Activated T-cell treated with anti-CD3 and anti-CD28 coated beads, Interleukin-2, amount 50 U/mL, for 4 hours (primary cell): Measurements from ENCODE around the gene EEF2. TPM values are rescaled to one million over a fixed set of nuclear protein-coding genes. Genes with fewer than 3 reads are reported as not detected.
A peak's percentile ranks its signal among the peaks of the same experiment; 100 is the strongest.
"Not testable (repeated sequence)": the region's sequence is repeated elsewhere in the genome, so short reads cannot be mapped to it uniquely, and the experiment has no call there.

Experiments
- ATAC-seq, 2 donors: fragments of 200-7000 bp; cut with Tn5 transposase; one replicate each; pipeline ENCODE4 v1.10.0; 2021
- DNase-seq: peaks from one replicate; pipeline ENCODE4 v3.0.0-alpha.2; 2020
- H3K27me3 Mint-ChIP-seq: one replicate; pipeline ENCODE4 v1.8.0; 2021; ENCODE audit warnings: low read depth, mixed read lengths
- H3K36me3 Mint-ChIP-seq: one replicate; pipeline ENCODE4 v1.8.0; 2022; ENCODE audit warnings: mixed read lengths; ENCODE audit not compliant: insufficient read depth
- H3K4me1 Mint-ChIP-seq: one replicate; pipeline ENCODE4 v1.8.0; 2021; ENCODE audit warnings: low read depth, mixed read lengths
- H3K4me3 Mint-ChIP-seq: one replicate; pipeline ENCODE4 v1.8.0; 2021; ENCODE audit warnings: mild to moderate bottlenecking, moderate library complexity, mixed read lengths
- H3K9me3 Mint-ChIP-seq: one replicate; pipeline ENCODE4 v1.8.0; 2021; ENCODE audit warnings: mixed read lengths
- total RNA-seq, 3 donors: library from RNA; stranded (reverse); gene quantifications; one replicate each; pipeline ENCODE4 v1.2.1, GENCODE V29; 2021

The EEF2 gene
- total RNA-seq, 3 donors from 2014 or later = 3,493 to 4,080 (median 3,609) TPM

- H3K27me3 Mint-ChIP-seq = peaks cover 11% of the 10 kb centered on the region
- DNase-seq, ATAC-seq, H3K36me3 Mint-ChIP-seq, H3K4me1 Mint-ChIP-seq, H3K9me3 Mint-ChIP-seq, H3K4me3 Mint-ChIP-seq: not testable (repeated sequence)
Observed at GRCh38 chr19:3938300-3938950, 46.8 kb downstream of the EEF2 start.

- Mint-ChIP-seq H3K4me3 (no peak overlapping the region), H3K4me1 (no peaks in the 10 kb centered on the region), H3K9me3 (no peaks in the 10 kb centered on the region), H3K36me3 (no peaks in the 10 kb centered on the region), H3K27me3 (peaks cover 18% of the 10 kb centered on the region)
- no peak for ATAC-seq
- no peak for DNase-seq
Observed at GRCh38 chr19:3936506-3937442, 48.5 kb downstream of the EEF2 start.

GRCh38 chr19:3932931-3933810 lies 52.1 kb downstream of the EEF2 start, which contains the start of gene NMRK2:
Gene NMRK2 (plus strand): TSS chr19:3933069. CDS start chr19:3933672, 603 bp downstream.
- no peaks in the 10 kb centered on the region for H3K36me3 Mint-ChIP-seq
- H3K4me1 Mint-ChIP-seq = no peaks in the 10 kb centered on the region
- no peak for DNase-seq
- peaks cover 24% of the 10 kb centered on the region for H3K27me3 Mint-ChIP-seq
- no peaks in the 10 kb centered on the region for H3K9me3 Mint-ChIP-seq
- H3K4me3 Mint-ChIP-seq = no peak within 1 kb of the TSS
- peak; percentile 38 to 40 for ATAC-seq

- H3K9me3 Mint-ChIP-seq = no peaks in the 10 kb centered on the region
- H3K4me1 Mint-ChIP-seq = no peaks in the 10 kb centered on the region
- H3K27me3 Mint-ChIP-seq = peaks cover 24% of the 10 kb centered on the region
- ATAC-seq = no peak
- no peak for DNase-seq
- no peak overlapping the region for H3K4me3 Mint-ChIP-seq
- no peaks in the 10 kb centered on the region for H3K36me3 Mint-ChIP-seq
Observed at GRCh38 chr19:3931041-3931440, 54.2 kb downstream of the EEF2 start.

Other genes starting within 250 kb of the EEF2 start
- 10 to 100 TPM; 44.6 to 48.5 (median 45.4) TPM for gene APBA3, start 223.8 kb downstream of the EEF2 start, total RNA-seq
- gene MRPL54, start 222.8 kb downstream of the EEF2 start, total RNA-seq = 100 to 1,000 TPM in 2 of 3 donors, 10 to 100 TPM in 1; 95.8 to 132 (median 125) TPM
- gene RAX2, start 213.2 kb downstream of the EEF2 start, total RNA-seq = not detected
- 10 to 100 TPM; 43.1 to 87.6 (median 82.9) TPM for gene MATK, start 199.1 kb downstream of the EEF2 start, total RNA-seq
- 1 to 10 TPM in 1 of 3 donors, under 1 TPM in 2; 0.53 to 1.1 (median 0.90) TPM for gene ZFR2, start 116.4 kb downstream of the EEF2 start, total RNA-seq
- gene ATCAY, start 104.8 kb downstream of the EEF2 start, total RNA-seq = not detected
- not detected for gene NMRK2, start 52.4 kb downstream of the EEF2 start, total RNA-seq
- gene DAPK3, start 14.4 kb downstream of the EEF2 start, total RNA-seq = 10 to 100 TPM; 41.6 to 44.3 (median 42.6) TPM
- 10 to 100 TPM; 33.9 to 37.0 (median 35.3) TPM for gene PIAS4, start 22.3 kb upstream of the EEF2 start, total RNA-seq
- 10 to 100 TPM; 46.6 to 49.6 (median 47.4) TPM for gene ZBTB7A, start 81.4 kb upstream of the EEF2 start, total RNA-seq
- gene MAP2K2, start 138.7 kb upstream of the EEF2 start, total RNA-seq = 100 to 1,000 TPM; 136 to 143 (median 139) TPM
- gene CREB3L3, start 168.2 kb upstream of the EEF2 start, total RNA-seq = under 1 TPM in 1 of 3 donors, not detected in 2; 0.08 TPM
- 10 to 100 TPM; 42.9 to 48.2 (median 43.9) TPM for gene SIRT6, start 197.1 kb upstream of the EEF2 start, total RNA-seq
- under 1 TPM; 0.25 to 0.71 (median 0.26) TPM for gene ANKRD24, start 197.2 kb upstream of the EEF2 start, total RNA-seq
- 10 to 100 TPM in 1 of 3 donors, 1 to 10 TPM in 2; 6.3 to 26.2 (median 9.9) TPM for gene EBI3, start 244.1 kb upstream of the EEF2 start, total RNA-seq